HFF-Myc (cell line): ENCODE measurements around the gene ENO1.
"Not testable (repeated sequence)": the region's sequence is repeated elsewhere in the genome, so short reads cannot be mapped to it uniquely, and the experiment has no call there.

Experiments used
- DNase-seq: peaks from one replicate; pipeline ENCODE4 v3.0.0-alpha.2; 2011; ENCODE audit warnings: low read depth; ENCODE audit errors: extremely low read depth
- H3K4me3 ChIP-seq: replicated peaks from 2 replicates; pipeline ENCODE4 v1.5.1; 2011; ENCODE audit warnings: low read depth, mild to moderate bottlenecking, control low read depth, low read length
- TF ChIP-seq, protein P1 (sequence below): IDR thresholded peaks from 2 replicates; pipeline ENCODE4 v1.5.1; 2012; ENCODE audit warnings: mild to moderate bottlenecking, low read depth, low read length, control low read depth; ENCODE audit errors: missing control alignments

The ENO1 gene

GRCh38 chr1:8892026-8892425 lies 13.5 kb upstream of the ENO1 start:
- DNase-seq, result no peak
- no peak overlapping the region for H3K4me3 ChIP-seq
- TF ChIP-seq, protein P1, sequence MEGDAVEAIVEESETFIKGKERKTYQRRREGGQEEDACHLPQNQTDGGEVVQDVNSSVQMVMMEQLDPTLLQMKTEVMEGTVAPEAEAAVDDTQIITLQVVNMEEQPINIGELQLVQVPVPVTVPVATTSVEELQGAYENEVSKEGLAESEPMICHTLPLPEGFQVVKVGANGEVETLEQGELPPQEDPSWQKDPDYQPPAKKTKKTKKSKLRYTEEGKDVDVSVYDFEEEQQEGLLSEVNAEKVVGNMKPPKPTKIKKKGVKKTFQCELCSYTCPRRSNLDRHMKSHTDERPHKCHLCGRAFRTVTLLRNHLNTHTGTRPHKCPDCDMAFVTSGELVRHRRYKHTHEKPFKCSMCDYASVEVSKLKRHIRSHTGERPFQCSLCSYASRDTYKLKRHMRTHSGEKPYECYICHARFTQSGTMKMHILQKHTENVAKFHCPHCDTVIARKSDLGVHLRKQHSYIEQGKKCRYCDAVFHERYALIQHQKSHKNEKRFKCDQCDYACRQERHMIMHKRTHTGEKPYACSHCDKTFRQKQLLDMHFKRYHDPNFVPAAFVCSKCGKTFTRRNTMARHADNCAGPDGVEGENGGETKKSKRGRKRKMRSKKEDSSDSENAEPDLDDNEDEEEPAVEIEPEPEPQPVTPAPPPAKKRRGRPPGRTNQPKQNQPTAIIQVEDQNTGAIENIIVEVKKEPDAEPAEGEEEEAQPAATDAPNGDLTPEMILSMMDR, result no peak

DNA sequence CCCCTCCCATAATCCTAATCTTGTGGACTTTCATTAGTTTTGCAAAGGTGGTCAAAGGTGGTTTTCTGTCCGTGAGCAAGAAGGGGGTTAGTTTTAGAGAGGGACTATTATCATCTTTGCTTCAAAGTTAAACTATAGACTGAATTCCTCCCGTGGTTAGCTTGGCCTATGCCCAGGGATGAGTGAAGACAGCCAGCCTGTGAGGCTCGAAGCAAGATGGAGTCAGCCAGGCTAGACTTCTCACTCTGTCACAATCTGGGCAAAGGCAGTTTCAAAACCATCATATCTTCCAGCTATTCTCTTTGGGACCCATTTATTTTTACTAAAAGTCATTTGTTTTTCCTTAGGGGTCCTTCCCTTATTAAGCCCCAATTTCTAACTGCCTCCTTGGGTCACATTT lies 12.9 kb upstream of the ENO1 start:
- TF ChIP-seq, protein P1, result no peak
- DNase-seq, result no peak

GRCh38 chr1:8889925-8890785 lies 11.7 kb upstream of the ENO1 start:
- peak overlapping the region; percentile 26 for H3K4me3 ChIP-seq
- no peak for DNase-seq
- TF ChIP-seq, protein P1, result no peak

More for the DNA sequence above, 12.9 kb upstream of the ENO1 start:
- no peak overlapping the region for H3K4me3 ChIP-seq

- no peak for DNase-seq
- H3K4me3 ChIP-seq, result no peak overlapping the region
- TF ChIP-seq, protein P1, result no peak
Observed at GRCh38 chr1:8889103-8889846, 10.8 kb upstream of the ENO1 start.

DNA sequence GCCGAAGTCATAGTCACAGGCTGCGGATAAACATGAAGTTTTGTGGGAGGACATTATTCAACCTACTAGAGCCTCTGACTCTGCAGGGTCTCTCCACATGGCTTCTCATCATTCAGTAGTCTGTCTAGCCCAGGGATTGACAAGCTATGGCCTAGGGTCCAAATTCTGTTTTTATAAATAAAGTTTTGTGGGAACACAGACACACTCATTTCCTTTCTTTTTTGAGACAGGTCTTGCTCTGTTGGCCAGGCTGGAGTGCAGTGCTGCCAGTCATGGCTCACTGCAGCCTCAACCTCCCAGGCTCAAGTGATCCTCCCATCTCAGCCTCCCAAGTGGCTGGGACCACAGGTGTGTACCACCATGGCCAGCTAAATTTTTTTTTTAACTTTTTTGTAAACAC lies 8.1 kb upstream of the ENO1 start:
- TF ChIP-seq, protein P1, result no peak
- no peak overlapping the region for H3K4me3 ChIP-seq
- DNase-seq, result no peak

GRCh38 chr1:8886031-8886524 lies 7.6 kb upstream of the ENO1 start:
- DNase-seq, result not testable (repeated sequence)

GRCh38 chr1:8884105-8884504 lies 5.6 kb upstream of the ENO1 start:
- DNase-seq, H3K4me3 ChIP-seq: not testable (repeated sequence)

More at GRCh38 chr1:8886031-8886524, 7.6 kb upstream of the ENO1 start:
- not testable (repeated sequence) for H3K4me3 ChIP-seq
